HCT116 (cell line): ENCODE data around the gene TBX5. TPM values are rescaled to one million over a fixed set of nuclear protein-coding genes. Genes with fewer than 3 reads are reported as not detected.

Experiments used
- ATAC-seq: fragments of 200-7000 bp; cut with Tn5 transposase; 2 replicates; pipeline ENCODE4 v1.9.1; 2020; ENCODE audit warnings: mild to moderate bottlenecking, moderate library complexity
- BruUV-seq: library from RNA; stranded (reverse); fragments of 400-500 nt; replicated peaks from 2 replicates; lab custom pipeline; 2021; lab: Mats Ljungman, UMichigan
- CTCF ChIA-PET: fragments of 300-600 bp; sonication (Branson Sonifier 250); formaldehyde crosslinking; loops from one replicate; lab custom pipeline; 2021; ENCODE audit warnings: antibody characterized with exemption; lab: Charles Lee
- POLR2A ChIA-PET: fragments of 300-600, 350-600 bp; sonication (Branson Sonifier 250); formaldehyde crosslinking; loops from one replicate; lab custom pipeline; 2021; ENCODE audit warnings: antibody characterized with exemption; lab: Charles Lee
- RAD21 ChIA-PET, 2 experiments: fragments of 300-600 bp; sonication (Branson Sonifier 250); formaldehyde crosslinking; loops; one replicate each; lab custom pipeline; 2023; ENCODE audit warnings: low total read pairs in 2 of 2; ENCODE audit not compliant: uncharacterized antibody in 2 of 2, unreplicated experiment in 2 of 2, low non-redundant PET in 1 of 2; lab: Charles Lee
- DNase-seq: peaks from one replicate; pipeline ENCODE4 v3.0.0-alpha.2; 2010; ENCODE audit warnings: low read depth, low spot score
- H2AFZ ChIP-seq: fragments of 200-600 bp; shearing (Covaris generic), sonication (generic); 2 replicates; pipeline ENCODE4 v1.6.1; 2017; ENCODE audit warnings: low read depth, mixed run types, mixed read lengths, antibody characterized with exemption, low read length; ENCODE audit not compliant: poor library complexity, severe bottlenecking
- H3K27ac ChIP-seq: 2 replicates; pipeline ENCODE4 v1.5.1; 2012; ENCODE audit warnings: low read depth, low read length
- H3K27me3 ChIP-seq: fragments of 200-600 bp; sonication (generic); 2 replicates; pipeline ENCODE4 v1.6.1; 2016; ENCODE audit warnings: mixed run types, low read length, mixed read lengths; ENCODE audit not compliant: insufficient read depth
- H3K36me3 ChIP-seq, 2 experiments: fragments of 200-500 bp in 1 of 2; fragments of 200-600 bp in 1 of 2; sonication (Bioruptor generic) in 1 of 2; sonication (generic) in 1 of 2; 2 replicates each; pipeline versions ENCODE4 v1.5.1 to v1.6.1; 2014 to 2016; ENCODE audit warnings: low read length in 2 of 2, inconsistent platforms in 1 of 2, mixed read lengths in 1 of 2, mixed run types in 1 of 2; ENCODE audit not compliant: insufficient read depth in 2 of 2, control insufficient read depth in 1 of 2
- H3K4me1 ChIP-seq, 2 experiments: fragments of 200-600 bp in 1 of 2; sonication (generic) in 1 of 2; 2 replicates each; pipeline versions ENCODE4 v1.5.1 to v1.6.1; 2012 to 2017; ENCODE audit warnings: low read length in 2 of 2, inconsistent platforms in 1 of 2, mild to moderate bottlenecking in 1 of 2, mixed read lengths in 1 of 2, mixed run types in 1 of 2, moderate library complexity in 1 of 2; ENCODE audit not compliant: insufficient read depth in 2 of 2, control insufficient read depth in 1 of 2
- H3K4me2 ChIP-seq: fragments of 200-600 bp; sonication (generic); 2 replicates; pipeline ENCODE4 v1.6.1; 2017; ENCODE audit warnings: mixed run types, low read length, mixed read lengths
- H3K4me3 ChIP-seq, 2 experiments: fragments of 200-600 bp in 1 of 2; sonication (generic) in 1 of 2; replicated peaks in 1 of 2; 2 replicates each; pipeline ENCODE4 v1.5.1; 2011 to 2016; ENCODE audit warnings: low read length in 2 of 2, control low read depth in 1 of 2, low read depth in 1 of 2, mild to moderate bottlenecking in 1 of 2, mixed read lengths in 1 of 2, mixed run types in 1 of 2
- H3K79me2 ChIP-seq: fragments of 200-600 bp; sonication (generic); 2 replicates; pipeline ENCODE4 v1.6.1; 2017; ENCODE audit warnings: mild to moderate bottlenecking, mixed run types, low read length, moderate library complexity, mixed read lengths; ENCODE audit not compliant: insufficient read depth
- H3K9ac ChIP-seq: fragments of 200-600 bp; sonication (generic); 2 replicates; pipeline ENCODE4 v1.6.1; 2016; ENCODE audit warnings: low read length, mixed read lengths
- H3K9me2 ChIP-seq: fragments of 200-600 bp; sonication (generic), shearing (Covaris generic); 2 replicates; pipeline ENCODE4 v1.6.1; 2017; ENCODE audit warnings: mixed run types, mild to moderate bottlenecking, moderate library complexity; ENCODE audit not compliant: insufficient read depth
- H3K9me3 ChIP-seq, 2 experiments: fragments of 200-500 bp in 1 of 2; fragments of 200-600 bp in 1 of 2; sonication (Bioruptor generic) in 1 of 2; sonication (generic) in 1 of 2; 2 replicates each; pipeline ENCODE4 v1.6.1; 2014 to 2017; ENCODE audit warnings: low read length in 2 of 2, mixed read lengths in 2 of 2, inconsistent platforms in 1 of 2, low read depth in 1 of 2, mild to moderate bottlenecking in 1 of 2, mixed run types in 1 of 2, moderate library complexity in 1 of 2; ENCODE audit not compliant: control insufficient read depth in 1 of 2, insufficient read depth in 1 of 2
- H4K20me1 ChIP-seq: fragments of 200-600 bp; sonication (generic), shearing (Covaris generic); 2 replicates; pipeline ENCODE4 v1.6.1; 2017; ENCODE audit warnings: mixed run types, mild to moderate bottlenecking, moderate library complexity; ENCODE audit not compliant: insufficient read depth
- ATF3 ChIP-seq: IDR thresholded peaks from 2 replicates; pipeline ENCODE4 v1.6.1; 2012
- CTCF ChIP-seq, 3 experiments: fragments of 200-600 bp in 1 of 3; sonication (generic) in 1 of 3; IDR thresholded peaks in 2 of 3; conservative IDR thresholded peaks in 1 of 3; 2 replicates each; pipeline ENCODE4 v1.5.1; 2012 to 2017; ENCODE audit warnings: low read depth in 2 of 3, low read length in 2 of 3, antibody characterized with exemption in 1 of 3, borderline replicate concordance in 1 of 3, control low read depth in 1 of 3, mild to moderate bottlenecking in 1 of 3, mixed read lengths in 1 of 3, mixed run types in 1 of 3, moderate library complexity in 1 of 3; ENCODE audit not compliant: insufficient read depth in 1 of 3
- EGR1 ChIP-seq: IDR thresholded peaks from 2 replicates; pipeline ENCODE4 v1.6.1; 2012; ENCODE audit warnings: low read depth
- EZH2 ChIP-seq: fragments of 200-600 bp; sonication (generic); IDR thresholded peaks from 2 replicates; pipeline ENCODE4 v1.6.1; 2017; ENCODE audit warnings: antibody characterized with exemption, mixed run types
- EZH2phosphoT487 ChIP-seq: fragments of 200-600 bp; IDR thresholded peaks from 2 replicates; pipeline ENCODE4 v1.6.1; 2018; ENCODE audit warnings: antibody characterized with exemption, borderline replicate concordance
- FOSL1 ChIP-seq: IDR thresholded peaks from 2 replicates; pipeline ENCODE4 v1.6.1; 2012; ENCODE audit warnings: low read depth
- JUND ChIP-seq: IDR thresholded peaks from 2 replicates; pipeline ENCODE4 v1.6.1; 2012
- POLR2A ChIP-seq: IDR thresholded peaks from 2 replicates; pipeline ENCODE4 v1.7.0; 2011; ENCODE audit warnings: borderline replicate concordance; ENCODE audit not compliant: insufficient read depth, insufficient read length; ENCODE audit errors: extremely low read depth
- POLR2AphosphoS5 ChIP-seq: IDR thresholded peaks from 2 replicates; pipeline ENCODE4 v1.6.1; 2011; ENCODE audit warnings: mild to moderate bottlenecking, low read depth, low read length, moderate library complexity
- RAD21 ChIP-seq: IDR thresholded peaks from 2 replicates; pipeline ENCODE4 v1.6.1; 2012; ENCODE audit warnings: low read depth, mild to moderate bottlenecking
- SIN3A ChIP-seq: IDR thresholded peaks from 2 replicates; pipeline ENCODE4 v1.6.1; 2012; ENCODE audit warnings: low read depth
- SP1 ChIP-seq: IDR thresholded peaks from 2 replicates; pipeline ENCODE4 v1.6.1; 2012; ENCODE audit warnings: low read depth
- TCF7L2 ChIP-seq: IDR thresholded peaks from 2 replicates; pipeline ENCODE4 v1.7.0; 2011; ENCODE audit warnings: borderline replicate concordance, inconsistent platforms; ENCODE audit not compliant: insufficient read depth, insufficient read length; ENCODE audit errors: extremely low read depth
- ZBTB33 ChIP-seq: IDR thresholded peaks from 2 replicates; pipeline ENCODE4 v1.6.1; 2011; ENCODE audit warnings: mild to moderate bottlenecking, low read length, moderate library complexity; ENCODE audit not compliant: insufficient replicate concordance; ENCODE audit errors: extremely low read depth
- ZFX ChIP-seq: fragments of 450-650 bp; IDR thresholded peaks from 2 replicates; pipeline ENCODE4 v1.6.1; 2017
- ZNF274 ChIP-seq: fragments of 200-500 bp; sonication (Bioruptor generic); IDR thresholded peaks from 2 replicates; pipeline ENCODE4 v1.6.1; 2014; ENCODE audit warnings: mild to moderate bottlenecking, low read depth, low read length, inconsistent platforms
- intact Hi-C: fragments of 100-400 bp; cut with micrococcal nuclease; formaldehyde crosslinking; loops from 2 replicates; pipeline ENCODE4 v1.10.0; 2022
- total RNA-seq: library from RNA; stranded (reverse); gene quantifications from one replicate; pipeline ENCODE4 v1.2.1, GENCODE V29; 2021; ENCODE audit not compliant: unreplicated experiment

The TBX5 gene
- total RNA-seq, 1 experiment from 2014 or later: 0.10 TPM

- no peak overlapping the region for H2AFZ ChIP-seq
- ATAC-seq: no peak
- RAD21 ChIA-PET: no interaction called here
Measured at GRCh38 chr12:114395755-114396152, 10.2 kb downstream of the TBX5 start.

More at GRCh38 chr12:114395755-114396152, 10.2 kb downstream of the TBX5 start:
- H3K4me1 ChIP-seq: peaks cover 0 to 7% of the 10 kb centered on the region in 2 experiments; a peak in 2 of 4 replicates
- no peaks in the 10 kb centered on the region for H3K9me3 ChIP-seq
- no peaks in the 10 kb centered on the region for H3K9me2 ChIP-seq
- ChIA-PET POLR2A (no interaction called here), CTCF (no interaction called here)
- no peaks in the 10 kb centered on the region for H3K36me3 ChIP-seq
- TF ChIP-seq TCF7L2 (no peak), EZH2 (no peak), POLR2AphosphoS5 (no peak), ZNF274 (no peak), EGR1 (no peak), CTCF (IDR thresholded peaks at IDR 0.05 in 2 of 3, conservative IDR thresholded peaks at IDR 0.05 in 1 of 3; ENCODE audit: borderline replicate concordance in 1 of 3, insufficient read depth in 1 of 3, low read depth in 2 of 3, low read length in 2 of 3) (no peak), ATF3 (no peak), RAD21 (no peak), ZFX (no peak), EZH2phosphoT487 (no peak), SP1 (no peak), ZBTB33 (no peak), POLR2A (no peak), FOSL1 (no peak), JUND (no peak), SIN3A (no peak)
- H3K4me3 ChIP-seq: no peak overlapping the region
- no peak for DNase-seq
- H3K9ac ChIP-seq: no peak overlapping the region
- intact Hi-C loops: no loop called here
- no peaks in the 10 kb centered on the region for H3K79me2 ChIP-seq
- H3K4me2 ChIP-seq: no peak overlapping the region
- H4K20me1 ChIP-seq: no peaks in the 10 kb centered on the region
- BruUV-seq: no TSS peak
- H3K27ac ChIP-seq: no peak overlapping the region
- peaks cover 44% of the 10 kb centered on the region; the same call in 1 of the 2 replicates for H3K27me3 ChIP-seq
